Trophoblast cell (in vitro differentiated cells and primary cell): ENCODE results near the gene TMEM106A.
A peak's percentile ranks its signal among the peaks of the same experiment; 100 is the strongest.
"Not testable (repeated sequence)": the region's sequence is repeated elsewhere in the genome, so short reads cannot be mapped to it uniquely, and the experiment has no call there.

Experiments used
- DNase-seq, 2 donors: peaks; one replicate each; pipeline ENCODE4 v3.0.0-alpha.2; 2016
- H2AFZ ChIP-seq: 2 replicates; pipeline ENCODE4 v1.6.1; 2013; ENCODE audit warnings: low read length, moderate library complexity, mild to moderate bottlenecking; ENCODE audit not compliant: insufficient read depth, poor library complexity
- H2AK5ac ChIP-seq: 2 replicates; pipeline ENCODE4 v1.6.1; 2013; ENCODE audit warnings: mild to moderate bottlenecking, low read length
- H2BK120ac ChIP-seq: 2 replicates; pipeline ENCODE4 v1.6.1; 2013; ENCODE audit warnings: low read length, mild to moderate bottlenecking, moderate library complexity; ENCODE audit not compliant: insufficient read depth, poor library complexity
- H2BK12ac ChIP-seq: 2 replicates; pipeline ENCODE4 v1.6.1; 2013; ENCODE audit warnings: mild to moderate bottlenecking, low read length, moderate library complexity
- H2BK5ac ChIP-seq: 2 replicates; pipeline ENCODE4 v1.6.1; 2013; ENCODE audit warnings: low read length, low read depth, moderate library complexity, mild to moderate bottlenecking; ENCODE audit not compliant: poor library complexity
- H3K14ac ChIP-seq: 2 replicates; pipeline ENCODE4 v1.6.1; 2013; ENCODE audit warnings: mild to moderate bottlenecking, low read length
- H3K18ac ChIP-seq: 2 replicates; pipeline ENCODE4 v1.6.1; 2013; ENCODE audit warnings: mild to moderate bottlenecking, low read length
- H3K23ac ChIP-seq: 2 replicates; pipeline ENCODE4 v1.6.1; 2013; ENCODE audit warnings: low read length
- H3K27ac ChIP-seq: 2 replicates; pipeline ENCODE4 v1.5.1; 2013; ENCODE audit warnings: low read depth, mild to moderate bottlenecking, inconsistent platforms, low read length, moderate library complexity
- H3K27me3 ChIP-seq: 2 replicates; pipeline ENCODE4 v1.6.1; 2013; ENCODE audit warnings: inconsistent platforms, mild to moderate bottlenecking, low read length, moderate library complexity; ENCODE audit not compliant: insufficient read depth
- H3K36me3 ChIP-seq, 2 experiments: 1 replicate in 1 of 2; 2 replicates in 1 of 2; pipeline ENCODE4 v1.6.1; 2013; ENCODE audit warnings: low read length in 2 of 2, mild to moderate bottlenecking in 2 of 2, moderate library complexity in 1 of 2; ENCODE audit not compliant: insufficient read depth in 2 of 2, control insufficient read depth in 1 of 2
- H3K4ac ChIP-seq: 2 replicates; pipeline ENCODE4 v1.6.1; 2013; ENCODE audit warnings: low read depth, mild to moderate bottlenecking, low read length, moderate library complexity
- H3K4me1 ChIP-seq, 2 experiments: 1 replicate in 1 of 2; 2 replicates in 1 of 2; pipeline ENCODE4 v1.6.1; 2013; ENCODE audit warnings: low read length in 2 of 2, mild to moderate bottlenecking in 2 of 2, moderate library complexity in 1 of 2; ENCODE audit not compliant: insufficient read depth in 2 of 2, control insufficient read depth in 1 of 2
- H3K4me2 ChIP-seq: 2 replicates; pipeline ENCODE4 v1.6.1; 2013; ENCODE audit warnings: inconsistent platforms, mild to moderate bottlenecking, low read length, moderate library complexity
- H3K4me3 ChIP-seq: 2 replicates; pipeline ENCODE4 v1.5.1; 2013; ENCODE audit warnings: mild to moderate bottlenecking, low read depth, low read length, inconsistent platforms
- H3K79me1 ChIP-seq: one replicate; pipeline ENCODE4 v1.6.1; 2013; ENCODE audit warnings: low read length
- H3K79me2 ChIP-seq: 2 replicates; pipeline ENCODE4 v1.6.1; 2013; ENCODE audit warnings: low read length, mild to moderate bottlenecking; ENCODE audit not compliant: control insufficient read depth, insufficient read depth, poor library complexity
- H3K9ac ChIP-seq: 2 replicates; pipeline ENCODE4 v1.6.1; 2013; ENCODE audit warnings: mild to moderate bottlenecking, low read length
- H3K9me3 ChIP-seq: 2 replicates; pipeline ENCODE4 v1.6.1; 2013; ENCODE audit warnings: low read depth, mild to moderate bottlenecking, control low read depth, inconsistent platforms, low read length; ENCODE audit not compliant: insufficient read depth
- H4K12ac ChIP-seq: 2 replicates; pipeline ENCODE4 v1.6.1; 2013; ENCODE audit warnings: low read depth, mild to moderate bottlenecking, low read length, moderate library complexity
- H4K8ac ChIP-seq: 2 replicates; pipeline ENCODE4 v1.6.1; 2013; ENCODE audit warnings: low read depth, mild to moderate bottlenecking, low read length, moderate library complexity
- H4K91ac ChIP-seq: one replicate; pipeline ENCODE4 v1.6.1; 2013; ENCODE audit warnings: low read depth, mild to moderate bottlenecking, low read length, moderate library complexity
- WGBS: extraction: QIAGEN DNeasy Blood & Tissue Kit; methylation state at CpG from one replicate; pipeline ENCODE4 v1.1.7; 2013; ENCODE audit warnings: missing lambda C conversion rate; ENCODE audit not compliant: insufficient read length, insufficient coverage; ENCODE audit errors: extremely low coverage; 5-methylcytosine and 5-hydroxymethylcytosine counted together

TMEM106A gene

DNA sequence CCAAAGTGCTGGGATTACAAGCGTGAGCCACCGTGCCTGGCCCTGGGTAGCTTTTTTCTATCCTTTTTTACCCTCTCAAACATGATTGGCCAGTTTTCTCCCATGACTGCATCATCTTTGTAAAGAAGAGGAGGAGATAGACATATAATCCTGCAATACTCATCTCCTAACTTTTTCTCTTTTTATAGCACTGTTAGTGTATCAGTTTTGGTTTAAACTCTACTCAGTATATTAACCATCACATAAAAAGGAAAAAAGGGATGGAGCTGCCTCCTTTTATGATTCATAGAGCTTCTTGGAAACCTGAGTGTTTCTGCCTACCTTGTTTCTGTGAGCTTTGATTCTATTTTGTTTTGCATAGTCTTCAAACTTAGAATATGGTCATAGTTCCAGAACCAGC, 12.0 kb upstream of the TMEM106A start:
- no peak overlapping the region for H2BK12ac ChIP-seq
- no peaks in the 10 kb centered on the region for H3K4me1 ChIP-seq
- no peaks in the 10 kb centered on the region for H3K79me2 ChIP-seq
- H3K18ac ChIP-seq: no peak overlapping the region
- no peak overlapping the region for H3K4me3 ChIP-seq
- H3K9me3 ChIP-seq: peaks cover 2% of the 10 kb centered on the region
- no peak for DNase-seq
- no peak overlapping the region for H3K4me2 ChIP-seq
- no peak overlapping the region for H2AFZ ChIP-seq
- H2BK120ac ChIP-seq: no peak overlapping the region
- H3K36me3 ChIP-seq: peaks cover 43 to 53% of the 10 kb centered on the region in 2 experiments
- no peak overlapping the region for H2AK5ac ChIP-seq
- H2BK5ac ChIP-seq: no peak overlapping the region
- H3K27ac ChIP-seq: no peak overlapping the region
- H3K23ac ChIP-seq: no peak overlapping the region
- no peaks in the 10 kb centered on the region for H3K27me3 ChIP-seq
- H4K12ac ChIP-seq: no peak overlapping the region
- no CpG with 5 or more reads among the region's 2 CpGs for WGBS
- H3K79me1 ChIP-seq: no peaks in the 10 kb centered on the region
- no peak overlapping the region for H4K91ac ChIP-seq
- H4K8ac ChIP-seq: no peak overlapping the region
- no peak overlapping the region for H3K9ac ChIP-seq
- H3K4ac ChIP-seq: no peak overlapping the region
- no peak overlapping the region for H3K14ac ChIP-seq

DNA sequence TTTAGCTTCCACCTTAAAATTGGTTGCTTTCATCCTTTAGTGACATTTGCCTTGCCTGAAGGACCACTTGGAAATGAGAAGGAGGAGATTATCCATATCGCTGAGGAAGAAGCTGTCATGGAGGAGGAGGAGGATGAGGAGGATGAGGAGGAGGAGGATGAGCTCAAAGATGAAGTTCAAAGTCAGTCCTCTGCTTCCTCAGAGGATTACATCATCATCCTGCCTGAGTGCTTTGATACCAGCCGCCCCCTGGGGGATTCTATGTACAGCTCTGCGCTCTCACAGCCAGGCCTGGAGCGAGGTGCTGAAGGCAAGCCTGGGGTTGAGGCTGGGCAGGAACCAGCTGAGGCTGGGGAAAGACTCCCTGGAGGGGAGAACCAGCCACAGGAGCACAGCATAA, 11.5 kb upstream of the TMEM106A start:
- Histone ChIP-seq H3K79me2 (no peaks in the 10 kb centered on the region), H4K8ac (no peak overlapping the region), H2BK5ac (no peak overlapping the region), H3K79me1 (no peaks in the 10 kb centered on the region), H2BK12ac (no peak overlapping the region), H3K4ac (no peak overlapping the region), H3K9me3 (peaks cover 2% of the 10 kb centered on the region), H3K36me3 (peaks cover 46 to 51% of the 10 kb centered on the region in 2 experiments), H2BK120ac (no peak overlapping the region), H3K4me2 (no peak overlapping the region), H3K27me3 (no peaks in the 10 kb centered on the region), H3K23ac (no peak overlapping the region), H4K12ac (no peak overlapping the region), H3K9ac (no peak overlapping the region), H4K91ac (no peak overlapping the region), H2AFZ (no peak overlapping the region), H3K4me1 (no peaks in the 10 kb centered on the region), H3K4me3 (no peak overlapping the region), H3K18ac (no peak overlapping the region), H3K14ac (no peak overlapping the region), H3K27ac (no peak overlapping the region), H2AK5ac (no peak overlapping the region)
- no peak for DNase-seq
- WGBS: no CpG with 5 or more reads among the region's 4 CpGs

DNA sequence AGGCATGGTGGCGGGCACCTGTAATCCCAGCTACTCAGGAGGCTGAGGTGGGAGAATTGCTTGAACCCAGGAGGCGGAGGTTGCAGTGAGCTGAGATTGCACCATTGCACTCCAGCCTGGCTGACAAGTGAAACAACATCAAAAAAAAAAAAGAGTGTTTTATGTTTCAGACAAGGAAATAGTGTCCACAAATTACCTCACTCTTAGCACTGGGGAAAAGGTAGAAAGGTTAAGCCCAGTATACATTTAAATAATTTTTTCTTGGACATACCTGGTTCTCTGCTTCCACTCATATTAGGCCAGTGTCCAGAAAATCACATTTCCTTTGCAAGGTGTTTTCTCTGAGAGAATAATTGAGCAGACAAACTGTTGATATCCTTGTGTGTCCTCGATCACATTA, 8.7 kb upstream of the TMEM106A start:
- H3K18ac ChIP-seq, H3K9ac ChIP-seq, H3K4ac ChIP-seq, H3K9me3 ChIP-seq, H2AK5ac ChIP-seq, H4K91ac ChIP-seq, H2BK5ac ChIP-seq, H3K4me3 ChIP-seq, H3K27me3 ChIP-seq, H2BK120ac ChIP-seq, H3K14ac ChIP-seq, H4K12ac ChIP-seq, H2BK12ac ChIP-seq, H3K4me1 ChIP-seq, H3K27ac ChIP-seq, H4K8ac ChIP-seq, DNase-seq, H2AFZ ChIP-seq, H3K4me2 ChIP-seq, H3K79me2 ChIP-seq, H3K79me1 ChIP-seq, H3K23ac ChIP-seq: not testable (repeated sequence)
- WGBS: no CpG with 5 or more reads among the region's 3 CpGs
- peaks cover 39 to 40% of the 10 kb centered on the region in 2 experiments for H3K36me3 ChIP-seq

DNA sequence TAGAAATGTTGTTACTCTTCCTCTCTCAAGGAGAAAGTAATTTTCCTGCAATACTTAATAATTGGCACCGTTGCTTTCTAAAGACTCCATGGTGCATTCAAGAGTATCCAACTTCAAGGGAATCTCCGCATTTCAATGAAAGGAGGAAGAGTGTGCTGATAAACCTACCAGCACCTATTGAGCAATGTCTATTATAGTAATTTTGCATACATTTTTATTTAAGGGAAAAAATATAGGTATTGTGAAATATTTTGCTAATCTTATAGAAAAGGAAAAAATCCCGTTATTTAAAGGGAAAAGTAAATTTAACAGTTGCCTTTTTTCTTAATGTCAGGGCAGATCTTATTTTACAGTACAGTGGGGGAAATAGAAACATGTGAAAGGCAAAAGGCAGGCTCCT, 1.1 kb upstream of the TMEM106A start:
- no CpG with 5 or more reads among the region's 3 CpGs for WGBS
- no peak overlapping the region for H3K9ac ChIP-seq
- peaks cover 4% of the 10 kb centered on the region in 2 experiments for H3K4me1 ChIP-seq
- H3K18ac ChIP-seq: no peak overlapping the region
- H3K14ac ChIP-seq: no peak overlapping the region
- no peak overlapping the region for H3K4me2 ChIP-seq
- peak in 1 of 2 donors; percentile 7 for DNase-seq
- no peaks in the 10 kb centered on the region for H3K27me3 ChIP-seq
- H4K8ac ChIP-seq: no peak overlapping the region
- no peak overlapping the region for H3K27ac ChIP-seq
- no peaks in the 10 kb centered on the region for H3K9me3 ChIP-seq
- H3K79me1 ChIP-seq: peaks cover 5% of the 10 kb centered on the region
- no peak overlapping the region for H3K4me3 ChIP-seq
- H3K23ac ChIP-seq: no peak overlapping the region
- H4K12ac ChIP-seq: no peak overlapping the region
- no peak overlapping the region for H2AFZ ChIP-seq
- no peak overlapping the region for H2AK5ac ChIP-seq
- H2BK12ac ChIP-seq: no peak overlapping the region
- no peak overlapping the region for H4K91ac ChIP-seq
- no peak overlapping the region for H2BK5ac ChIP-seq
- no peaks in the 10 kb centered on the region for H3K79me2 ChIP-seq
- no peak overlapping the region for H2BK120ac ChIP-seq
- peaks cover 8 to 9% of the 10 kb centered on the region in 2 experiments for H3K36me3 ChIP-seq
- no peak overlapping the region for H3K4ac ChIP-seq
